Measurements from ENCODE around the gene EBLN1. TPM values are rescaled to one million over a fixed set of nuclear protein-coding genes. Genes with fewer than 3 reads are reported as not detected.

The EBLN1 gene
- total RNA-seq, 1 experiment from 2014 or later = not detected

GRCh38 chr10:22231260-22231659 lies 13.4 kb upstream of the EBLN1 start:
- no peak for TF ChIP-seq CTCF (IDR thresholded peaks at IDR 0.05; ENCODE audit: unreplicated experiment)
- peaks cover 13% of the 10 kb centered on the region for H3K36me3 Mint-ChIP-seq (ENCODE audit: insufficient read depth, unreplicated experiment)
- DNase-seq (ENCODE audit: unreplicated experiment) = no peak
- POLR2A ChIA-PET = interaction anchor here (1.2 to 6.7 kb wide), 6 partner anchors 15 to 227 kb away, joined by 3 to 239 read pairs (median 30); partner anchors contain the start of genes BMI1, COMMD3 and DNAJC1
- no peak overlapping the region for H3K27ac Mint-ChIP-seq (ENCODE audit: low read depth, unreplicated experiment)
- CTCF ChIA-PET = interaction anchor here (0.7 to 1.9 kb wide), 4 partner anchors 132 to 757 kb away, joined by 3 to 6 read pairs (median 4); partner anchors contain the start of gene DNAJC1
- BruUV-seq (replicated peaks) = no TSS peak
- no peaks in the 10 kb centered on the region for H3K9me3 Mint-ChIP-seq (ENCODE audit: unreplicated experiment)
- H3K4me1 Mint-ChIP-seq (ENCODE audit: insufficient read depth, unreplicated experiment) = no peaks in the 10 kb centered on the region
- H3K27me3 Mint-ChIP-seq (ENCODE audit: insufficient read depth, unreplicated experiment) = no peaks in the 10 kb centered on the region
- peak overlapping the region; percentile 87 for H3K4me3 Mint-ChIP-seq (ENCODE audit: unreplicated experiment)
- intact Hi-C loops (cut with micrococcal nuclease) = no loop called here

- ChIA-PET POLR2A (interaction anchor here (0.6 to 6.7 kb wide), 18 partner anchors 12 to 851 kb away, joined by 3 to 239 read pairs (median 6); partner anchors contain the start of genes BMI1, COMMD3 and DNAJC1), CTCF (interaction anchor here (1.3 to 1.9 kb wide), 2 partner anchors 233 to 236 kb away, joined by 4 to 6 read pairs; no protein-coding TSS in a partner anchor)
- Mint-ChIP-seq H3K36me3 (ENCODE audit: insufficient read depth, unreplicated experiment) (peaks cover 17% of the 10 kb centered on the region), H3K4me3 (ENCODE audit: unreplicated experiment) (peak overlapping the region; percentile 87), H3K27ac (ENCODE audit: low read depth, unreplicated experiment) (peak overlapping the region; percentile 82), H3K4me1 (ENCODE audit: insufficient read depth, unreplicated experiment) (no peaks in the 10 kb centered on the region), H3K27me3 (ENCODE audit: insufficient read depth, unreplicated experiment) (no peaks in the 10 kb centered on the region), H3K9me3 (ENCODE audit: unreplicated experiment) (no peaks in the 10 kb centered on the region)
- no TSS peak for BruUV-seq (replicated peaks)
- DNase-seq (ENCODE audit: unreplicated experiment) = peak; percentile 75
- TF ChIP-seq CTCF (IDR thresholded peaks at IDR 0.05; ENCODE audit: unreplicated experiment) = no peak
- intact Hi-C loops (cut with micrococcal nuclease) = no loop called here
These were observed 12.5 kb upstream of the EBLN1 start for GRCh38 chr10:22230158-22230833.

GRCh38 chr10:22229802-22230157 lies 12.0 kb upstream of the EBLN1 start:
- Mint-ChIP-seq H3K9me3 (ENCODE audit: unreplicated experiment) (no peaks in the 10 kb centered on the region), H3K27me3 (ENCODE audit: insufficient read depth, unreplicated experiment) (no peaks in the 10 kb centered on the region), H3K27ac (ENCODE audit: low read depth, unreplicated experiment) (peak overlapping the region; percentile 82), H3K4me3 (ENCODE audit: unreplicated experiment) (peak overlapping the region; percentile 87), H3K36me3 (ENCODE audit: insufficient read depth, unreplicated experiment) (peaks cover 17% of the 10 kb centered on the region), H3K4me1 (ENCODE audit: insufficient read depth, unreplicated experiment) (no peaks in the 10 kb centered on the region)
- intact Hi-C loops (cut with micrococcal nuclease) = loop anchor here (1.0 to 10.0 kb wide), 6 partner anchors 17 to 227 kb away; partner anchors contain the start of genes BMI1, COMMD3 and DNAJC1
- no peak for TF ChIP-seq CTCF (IDR thresholded peaks at IDR 0.05; ENCODE audit: unreplicated experiment)
- peak; percentile 30 for DNase-seq (ENCODE audit: unreplicated experiment)
- no TSS peak for BruUV-seq (replicated peaks)
- CTCF ChIA-PET = interaction anchor here (1.0 to 1.9 kb wide), 4 partner anchors 183 to 236 kb away, joined by 3 to 6 read pairs (median 4); partner anchors contain the start of gene DNAJC1
- POLR2A ChIA-PET = interaction anchor here (0.5 to 6.7 kb wide), 22 partner anchors 12 to 780 kb away, joined by 3 to 239 read pairs (median 4); partner anchors contain the start of genes BMI1, COMMD3 and DNAJC1
